ENCODE results near the gene CSMD2.

CSMD2 gene

GRCh38 chr1:33703464-33703863 is 461.6 kb downstream of the CSMD2 start:
- no peak for DNase-seq

DNA sequence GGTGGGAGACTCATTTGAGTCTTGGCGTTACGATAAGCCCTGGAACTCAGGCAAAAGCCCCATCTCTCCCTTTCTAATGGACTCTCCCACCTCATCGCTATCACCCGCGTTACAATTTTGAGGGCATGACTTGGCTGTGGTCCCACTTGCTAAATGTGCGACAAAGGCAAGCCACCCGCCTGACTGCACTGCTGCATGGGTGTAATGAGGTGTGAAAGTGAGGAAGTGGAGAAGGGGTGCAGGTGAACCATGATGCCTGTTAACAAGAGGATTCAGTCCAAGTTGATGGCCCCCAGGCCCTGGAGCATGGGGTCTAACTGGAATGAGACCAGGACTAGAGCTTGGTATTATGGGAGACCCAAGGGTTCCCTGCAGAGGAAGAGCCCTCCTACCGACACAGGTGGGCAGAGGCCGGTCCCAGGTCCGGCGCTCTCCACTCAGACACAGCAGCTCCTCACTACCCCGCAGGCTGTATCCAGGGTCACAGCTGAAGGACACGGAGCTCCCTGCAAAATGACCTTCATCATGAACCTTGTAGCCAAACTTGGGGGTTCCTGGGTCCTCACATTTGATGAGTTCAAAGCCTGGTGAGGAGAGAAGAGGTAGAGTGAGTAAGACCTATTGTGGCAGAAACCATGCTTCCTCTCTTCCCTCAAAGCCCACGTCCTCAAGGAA is 466.5 kb downstream of the CSMD2 start:
- DNase-seq = no peak

DNA sequence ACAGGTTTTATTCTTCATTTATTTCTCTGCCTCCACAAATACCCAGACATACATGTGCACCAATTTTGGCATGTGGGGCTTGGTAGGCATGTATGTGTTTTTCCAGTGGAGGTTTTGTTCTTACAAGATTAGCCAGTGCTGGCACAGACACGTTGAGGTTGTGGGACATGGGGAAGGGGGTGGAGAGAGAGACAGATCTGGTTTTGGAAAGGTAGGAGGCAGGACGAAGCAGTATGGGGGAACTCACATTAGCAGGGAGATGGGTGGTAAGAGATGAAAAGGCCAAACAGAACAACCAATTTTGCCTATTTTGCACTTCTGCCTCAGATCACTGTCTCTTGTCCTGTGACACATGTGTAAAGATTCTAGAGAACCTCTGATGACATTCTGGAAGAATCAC is 467.2 kb downstream of the CSMD2 start:
- no peak for DNase-seq

GRCh38 chr1:33696962-33697361 is 468.1 kb downstream of the CSMD2 start:
- no peak for DNase-seq

DNA sequence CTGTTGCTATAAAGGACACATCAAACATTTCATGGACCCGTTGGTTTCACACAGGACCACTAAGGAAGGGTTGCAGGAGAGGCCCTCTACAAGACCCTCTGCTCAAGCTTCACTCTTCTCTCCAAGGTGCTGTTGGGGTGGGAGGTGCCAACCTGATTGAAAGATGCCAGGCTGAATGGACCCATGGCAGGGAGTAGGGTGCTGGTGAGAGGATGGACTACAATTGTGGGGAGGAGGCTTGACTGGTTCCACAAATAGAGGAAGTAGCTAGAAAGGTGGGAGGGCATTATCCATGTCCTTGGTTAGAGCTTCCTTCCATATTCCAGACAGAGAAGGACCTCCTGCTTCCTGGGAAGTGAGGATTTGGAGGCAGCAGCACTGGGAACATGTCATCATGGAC is 468.7 kb downstream of the CSMD2 start:
- no peak for DNase-seq

DNA sequence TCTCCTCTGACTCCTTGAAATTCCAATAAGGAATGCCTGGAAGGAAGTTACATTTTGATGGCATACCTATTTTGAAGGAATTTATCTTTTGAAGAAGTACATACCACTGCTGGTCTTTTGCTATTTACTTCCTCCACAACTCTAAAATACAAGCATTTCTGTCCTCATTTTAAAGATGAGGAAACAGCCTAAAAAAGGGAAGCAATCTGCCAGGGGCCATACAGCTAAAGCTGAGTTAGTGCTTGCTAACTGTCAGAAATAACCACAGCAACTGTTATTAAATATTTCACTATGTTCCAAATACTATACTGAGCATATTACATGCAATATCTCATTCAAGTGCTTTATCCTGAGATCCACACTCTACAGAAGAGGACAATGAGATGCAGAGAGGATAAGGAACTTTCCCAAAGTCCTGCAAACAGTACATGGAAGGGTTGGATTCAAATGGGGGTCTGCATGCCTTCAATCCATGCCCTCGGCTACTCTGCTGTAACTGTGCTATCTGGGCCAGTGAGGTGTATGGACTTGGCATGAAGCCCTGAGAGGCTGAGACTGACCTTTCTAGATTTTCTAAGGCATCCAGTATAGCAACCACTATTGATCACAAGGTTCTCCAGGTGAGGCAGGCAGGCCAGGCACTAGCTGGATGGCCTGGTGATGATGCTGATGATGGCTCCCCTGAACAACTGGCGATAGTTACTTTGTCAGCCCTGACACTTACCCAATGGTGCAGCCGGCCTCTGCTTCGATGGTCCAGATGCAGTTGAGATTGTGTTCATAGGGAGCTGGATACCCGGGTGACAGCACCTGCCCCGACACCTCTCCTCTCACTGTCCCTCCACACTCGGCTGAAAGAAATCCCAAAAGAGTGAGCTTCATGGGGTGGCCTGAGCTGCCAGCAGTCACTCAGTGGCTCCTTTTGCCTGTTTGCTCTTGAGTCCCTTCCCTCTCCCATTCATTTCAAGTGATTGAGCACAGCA is 472.5 kb downstream of the CSMD2 start:
- no peak for DNase-seq

DNA sequence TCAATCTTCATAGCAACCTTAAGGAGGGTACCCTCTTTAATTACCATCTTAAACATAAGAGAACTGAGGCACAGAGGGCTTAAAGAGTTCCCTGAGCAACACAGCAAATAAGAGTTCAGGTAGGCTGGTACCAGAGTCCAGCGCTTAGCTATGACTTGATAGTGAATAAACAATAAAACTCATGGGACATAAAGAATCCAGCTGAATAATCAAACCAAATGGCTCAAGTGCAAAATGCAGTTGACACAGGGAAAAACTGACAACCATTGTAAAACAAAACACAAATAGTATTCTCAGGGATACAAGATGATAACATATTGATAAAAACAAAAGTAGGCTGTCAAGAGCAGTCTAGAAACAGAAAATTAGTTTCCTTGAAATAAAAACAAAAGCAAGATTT is 478.0 kb downstream of the CSMD2 start:
- no peak for DNase-seq

DNA sequence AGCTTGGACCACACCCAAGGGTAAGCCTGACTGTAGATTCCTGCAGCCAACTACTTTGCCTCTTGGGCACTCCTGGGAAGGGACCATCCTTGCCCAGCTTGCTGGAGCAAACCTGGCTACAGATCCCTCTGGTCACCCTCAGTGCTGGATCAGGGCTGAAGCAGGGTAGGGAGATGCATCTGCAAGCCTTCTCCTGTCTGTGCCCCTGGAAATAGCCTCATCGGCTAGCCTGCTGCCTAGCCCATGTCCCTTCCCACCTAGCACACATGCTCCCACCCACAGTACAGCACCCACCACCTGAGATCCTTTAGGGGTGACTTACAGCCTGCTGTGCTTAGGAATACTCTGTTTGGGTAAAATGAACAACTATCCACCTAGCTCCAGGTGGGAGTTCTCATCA is 478.5 kb downstream of the CSMD2 start:
- DNase-seq = no peak

DNA sequence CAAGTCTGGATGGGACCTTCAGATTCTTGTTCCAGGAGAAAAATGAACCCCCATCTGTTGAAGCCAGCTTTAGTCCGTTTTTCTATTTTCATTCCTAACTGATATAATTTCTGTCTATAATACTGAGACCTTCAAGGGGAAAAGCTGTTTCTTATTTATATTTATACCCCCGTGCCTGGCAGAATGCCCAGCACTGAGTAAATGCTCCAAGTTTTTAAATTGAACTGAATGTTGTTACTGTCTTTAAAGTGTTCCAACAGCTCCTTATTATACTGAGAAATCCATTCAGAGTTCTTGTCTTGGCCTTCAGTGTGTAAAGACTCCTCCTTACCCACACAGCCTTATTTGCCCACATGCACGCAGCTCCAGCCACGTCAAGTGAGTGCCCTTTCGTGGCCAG is 479.8 kb downstream of the CSMD2 start:
- no peak for DNase-seq

- no peak for DNase-seq
These were observed 480.4 kb downstream of the CSMD2 start for GRCh38 chr1:33684396-33685179.

- DNase-seq = no peak
These were observed 481.1 kb downstream of the CSMD2 start for GRCh38 chr1:33683913-33684312.

- no peak for DNase-seq
These were observed 482.7 kb downstream of the CSMD2 start for GRCh38 chr1:33682371-33682770.

DNA sequence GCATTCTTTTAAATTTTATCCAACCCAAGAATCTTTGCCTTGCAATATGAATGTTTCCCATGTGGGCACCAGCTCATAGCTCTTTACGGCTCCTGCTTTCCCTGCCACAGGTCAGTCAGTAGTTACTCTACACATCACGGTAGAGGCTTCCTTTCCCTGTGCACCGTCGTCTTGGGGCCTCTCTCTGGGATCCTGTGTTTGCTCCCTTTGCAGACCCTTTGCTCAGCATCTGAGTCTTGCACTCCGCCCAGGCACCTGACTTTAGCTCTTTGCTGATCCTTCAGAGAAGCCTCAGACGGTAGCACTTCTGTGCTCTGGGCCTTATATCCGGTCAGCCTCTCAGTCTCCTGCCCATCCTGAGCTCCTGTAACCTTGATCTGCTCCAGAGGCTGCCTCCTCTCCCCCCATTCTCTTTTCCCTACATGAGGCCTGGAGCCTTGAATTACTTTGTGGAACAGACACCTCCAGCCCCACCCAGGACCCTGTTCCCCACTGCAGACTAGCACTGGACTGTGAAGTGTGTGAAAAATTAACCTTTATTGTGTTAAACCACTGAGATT is 484.7 kb downstream of the CSMD2 start:
- no peak for DNase-seq

- no peak for DNase-seq
These were observed 494.5 kb downstream of the CSMD2 start for GRCh38 chr1:33670567-33670966.

DNA sequence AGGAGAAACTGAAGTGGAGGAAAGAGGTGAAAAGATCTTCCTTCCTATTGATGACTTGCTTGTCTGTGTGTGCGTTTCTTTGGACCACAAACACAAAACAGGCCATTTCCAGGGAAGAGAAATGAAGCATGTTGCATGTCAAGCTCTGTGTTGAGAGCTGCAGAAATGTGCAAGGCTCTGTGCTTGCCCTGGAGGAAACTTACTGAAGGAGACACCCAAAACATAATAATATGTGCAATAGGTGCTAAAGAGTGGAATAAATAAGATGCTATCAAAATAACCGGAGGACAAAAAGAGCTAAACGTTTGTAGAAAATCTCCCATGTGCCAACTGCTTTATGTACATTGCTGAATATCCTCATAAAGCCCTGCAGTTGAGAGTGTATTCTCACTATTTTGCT is 496.3 kb downstream of the CSMD2 start:
- no peak for DNase-seq

- no peak for DNase-seq
These were observed 497.4 kb downstream of the CSMD2 start for GRCh38 chr1:33667386-33668282.

- no peak for DNase-seq
These were observed 498.4 kb downstream of the CSMD2 start for GRCh38 chr1:33666616-33667015.

DNA sequence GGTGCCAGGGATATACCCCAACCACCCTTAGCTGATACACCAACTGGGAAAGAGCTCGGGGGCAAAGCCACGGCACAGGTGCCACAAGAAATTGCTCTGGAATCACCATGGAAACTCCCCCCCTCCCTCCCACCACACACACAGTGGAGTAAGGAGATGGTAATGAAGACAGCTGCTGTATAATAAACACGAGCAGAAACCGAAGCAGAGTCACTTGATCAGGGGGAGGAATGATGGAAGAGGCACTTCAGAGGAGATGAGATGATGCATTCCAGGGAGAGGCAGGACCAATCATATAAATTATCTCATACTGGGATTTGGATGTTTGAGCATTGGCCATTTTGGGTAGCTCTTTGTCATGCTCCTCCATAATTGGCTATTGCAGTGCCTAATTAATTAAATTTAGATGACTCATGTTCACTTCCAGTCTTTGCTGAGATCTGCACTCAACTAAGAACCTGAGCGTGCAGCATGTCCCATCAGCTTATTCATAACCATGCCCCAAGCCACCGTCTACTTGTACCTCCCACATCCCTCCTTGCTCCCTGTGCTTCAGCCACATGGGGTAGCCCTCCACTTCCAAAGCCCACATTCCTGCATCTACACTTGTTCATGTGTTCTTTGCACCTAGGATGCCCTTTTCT is 503.1 kb downstream of the CSMD2 start:
- DNase-seq = no peak

- no peak for DNase-seq
These were observed 504.1 kb downstream of the CSMD2 start for GRCh38 chr1:33660956-33661355.

DNA sequence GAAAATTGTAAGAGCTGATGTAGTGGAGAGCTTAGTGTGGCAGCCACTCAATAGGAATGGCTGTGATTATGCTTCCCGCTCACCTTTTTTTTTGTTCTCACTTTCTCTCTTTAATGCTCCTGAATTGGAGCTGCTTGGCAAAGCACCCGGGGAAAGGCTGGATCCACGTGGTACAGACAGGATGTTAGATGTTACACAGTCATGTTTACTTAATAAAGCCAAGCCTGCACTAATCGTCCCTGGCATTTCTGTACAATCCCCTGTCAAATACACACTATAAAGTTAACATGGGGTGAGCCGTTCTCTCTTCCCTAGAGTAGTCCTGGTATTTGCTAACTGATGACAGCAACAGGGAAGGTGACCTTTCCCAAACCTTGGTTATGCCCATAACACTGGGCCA is 504.8 kb downstream of the CSMD2 start:
- no peak for DNase-seq

DNA sequence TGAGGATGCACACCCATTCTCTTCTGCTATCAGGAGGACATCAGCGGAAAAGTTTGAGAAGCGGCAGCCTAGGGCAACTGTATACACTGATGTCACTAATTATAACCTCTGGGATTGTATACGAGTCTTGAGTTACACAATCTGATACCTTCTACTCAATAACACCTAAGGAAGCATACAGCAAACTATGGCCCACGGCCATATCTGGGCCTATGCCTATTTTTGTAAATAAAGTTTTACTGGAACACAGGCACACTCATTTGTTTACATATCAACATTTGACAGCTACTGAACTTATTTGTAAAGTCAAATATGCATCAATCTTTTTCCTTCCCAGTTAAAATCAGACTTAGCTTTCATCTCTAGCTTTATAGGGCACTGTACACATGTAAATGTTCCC is 505.4 kb downstream of the CSMD2 start:
- no peak for DNase-seq

DNA sequence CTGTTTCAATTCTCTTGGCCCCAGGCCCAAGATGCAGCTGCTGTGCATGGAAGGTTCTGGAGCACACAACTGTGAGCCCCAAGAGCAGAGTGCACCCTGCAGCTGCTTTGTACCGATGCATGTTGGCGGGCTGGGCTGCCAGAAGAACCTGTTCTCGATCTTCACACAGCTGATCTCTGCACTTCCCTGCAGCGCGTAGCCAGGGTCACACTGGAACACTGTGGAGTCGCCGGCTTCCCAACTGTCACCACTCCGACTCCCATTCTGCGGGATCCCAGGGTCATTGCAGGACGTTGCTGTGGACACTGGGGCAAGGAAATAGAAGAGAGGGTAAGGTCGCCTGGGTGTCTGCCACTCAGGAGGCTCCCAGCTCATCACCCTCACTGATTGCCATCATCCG is 507.2 kb downstream of the CSMD2 start:
- DNase-seq = no peak

All from GF-D8 (cell line).